HEK293T (cell line): ENCODE results near the gene PREP.

Experiments
- CTCF ChIA-PET: fragments of 350-600 bp; formaldehyde crosslinking; extraction: SDS; loops from one replicate; lab custom pipeline; 2021; ENCODE audit warnings: antibody characterized with exemption, inconsistent platforms; lab: Yijun Ruan, JAX
- POLR2A ChIA-PET: fragments of 350-600 bp; formaldehyde crosslinking; extraction: SDS; loops from one replicate; lab custom pipeline; 2020; ENCODE audit warnings: antibody characterized with exemption, inconsistent platforms; lab: Yijun Ruan, JAX
- DNase-seq: peaks from one replicate; pipeline ENCODE4 v3.0.0; 2012; ENCODE audit warnings: mixed read lengths; ENCODE audit errors: extremely low spot score
- ARNT ChIP-seq: fragments of 450-650 bp; IDR thresholded peaks from 2 replicates; pipeline ENCODE4 v1.6.1; 2017; ENCODE audit warnings: mild to moderate bottlenecking
- BHLHE40 ChIP-seq: fragments of 450-650 bp; IDR thresholded peaks from 2 replicates; pipeline ENCODE4 v1.6.1; 2016; ENCODE audit warnings: mild to moderate bottlenecking, moderate library complexity, borderline replicate concordance
- CTBP1 ChIP-seq: fragments of 450-650 bp; IDR thresholded peaks from 2 replicates; pipeline ENCODE4 v1.6.1; 2016; ENCODE audit warnings: borderline replicate concordance
- ELF4 ChIP-seq: fragments of 450-650 bp; IDR thresholded peaks from 2 replicates; pipeline ENCODE4 v1.6.1; 2017; ENCODE audit warnings: antibody characterized with exemption
- FOXA1 ChIP-seq: fragments of 450-650 bp; IDR thresholded peaks from 2 replicates; pipeline ENCODE4 v1.6.1; 2016; ENCODE audit warnings: mild to moderate bottlenecking
- FOXK2 ChIP-seq: fragments of 450-650 bp; IDR thresholded peaks from 2 replicates; pipeline ENCODE4 v1.6.1; 2016; ENCODE audit warnings: mild to moderate bottlenecking
- FOXM1 ChIP-seq: fragments of 450-650 bp; IDR thresholded peaks from 2 replicates; pipeline ENCODE4 v1.6.1; 2017; ENCODE audit warnings: mild to moderate bottlenecking, borderline replicate concordance
- HDGF ChIP-seq: fragments of 450-650 bp; IDR thresholded peaks from 2 replicates; pipeline ENCODE4 v1.6.1; 2017; ENCODE audit warnings: antibody characterized with exemption, borderline replicate concordance
- L3MBTL2 ChIP-seq: fragments of 450-650 bp; conservative IDR thresholded peaks from 2 replicates; pipeline ENCODE4 v1.6.1; 2016; ENCODE audit warnings: mild to moderate bottlenecking
- LEF1 ChIP-seq: fragments of 450-650 bp; IDR thresholded peaks from 2 replicates; pipeline ENCODE4 v1.6.1; 2017; ENCODE audit warnings: mild to moderate bottlenecking, borderline replicate concordance
- NFRKB ChIP-seq: fragments of 450-650 bp; IDR thresholded peaks from 2 replicates; pipeline ENCODE4 v1.6.1; 2016; ENCODE audit warnings: mild to moderate bottlenecking, moderate library complexity
- PKNOX1 ChIP-seq: fragments of 450-650 bp; IDR thresholded peaks from 2 replicates; pipeline ENCODE4 v1.6.1; 2016
- SP1 ChIP-seq: fragments of 450-650 bp; IDR thresholded peaks from 2 replicates; pipeline ENCODE4 v1.6.1; 2017
- SUZ12 ChIP-seq: fragments of 450-650 bp; IDR thresholded peaks from 2 replicates; pipeline ENCODE4 v1.6.1; 2016; ENCODE audit warnings: mild to moderate bottlenecking
- TARDBP ChIP-seq: fragments of 450-650 bp; IDR thresholded peaks from 2 replicates; pipeline ENCODE4 v1.6.1; 2016
- ZNF384 ChIP-seq: fragments of 450-650 bp; IDR thresholded peaks from 2 replicates; pipeline ENCODE4 v1.6.1; 2016

PREP gene

GRCh38 chr6:105259913-105260889, 142.7 kb downstream of the PREP start:
- no peak for TF ChIP-seq PKNOX1
- no peak for TF ChIP-seq NFRKB
- TF ChIP-seq FOXA1: no peak
- no peak for TF ChIP-seq TARDBP
- TF ChIP-seq ZNF384: no peak
- TF ChIP-seq ELF4: no peak
- no peak for TF ChIP-seq CTBP1
- no peak for TF ChIP-seq HDGF
- no peak for TF ChIP-seq L3MBTL2
- TF ChIP-seq SP1: no peak
- TF ChIP-seq FOXK2: no peak
- no peak for TF ChIP-seq FOXM1
- TF ChIP-seq ARNT: no peak
- ChIA-PET POLR2A (no interaction called here), CTCF (interaction anchor here (0.5 kb wide), 1 partner anchor 127 kb away, joined by 4 read pairs; no protein-coding TSS in a partner anchor)
- DNase-seq: no peak

- ChIA-PET CTCF (no interaction called here), POLR2A (no interaction called here)
- TF ChIP-seq TARDBP (no peak), BHLHE40 (no peak), ZNF384 (no peak)
Observed at GRCh38 chr6:105258816-105259215, 144.1 kb downstream of the PREP start.

GRCh38 chr6:105257340-105257739, 145.5 kb downstream of the PREP start:
- no peak for DNase-seq
- CTCF ChIA-PET: interaction anchor here (0.6 to 0.9 kb wide), 2 partner anchors 169 to 365 kb away, joined by 3 read pairs; no protein-coding TSS in a partner anchor

More at GRCh38 chr6:105258816-105259215, 144.1 kb downstream of the PREP start:
- no peak for DNase-seq

GRCh38 chr6:105256619-105257018, 146.3 kb downstream of the PREP start:
- POLR2A ChIA-PET: interaction anchor here (0.8 kb wide), 1 partner anchor 15 kb away, joined by 3 read pairs; no protein-coding TSS in a partner anchor
- CTCF ChIA-PET: interaction anchor here (0.6 kb wide), 1 partner anchor 366 kb away, joined by 3 read pairs; no protein-coding TSS in a partner anchor
- TF ChIP-seq FOXM1 (no peak), NFRKB (no peak), L3MBTL2 (no peak), ARNT (no peak)
- DNase-seq: no peak

More at GRCh38 chr6:105257340-105257739, 145.5 kb downstream of the PREP start:
- POLR2A ChIA-PET: no interaction called here
- TF ChIP-seq ZNF384: no peak
- no peak for TF ChIP-seq FOXA1
- no peak for TF ChIP-seq FOXK2
- TF ChIP-seq BHLHE40: no peak
- TF ChIP-seq HDGF: no peak
- no peak for TF ChIP-seq ELF4
- no peak for TF ChIP-seq ARNT
- TF ChIP-seq SP1: no peak
- TF ChIP-seq FOXM1: no peak

GRCh38 chr6:105253787-105254186, 149.1 kb downstream of the PREP start:
- no peak for DNase-seq
- TF ChIP-seq ZNF384: no peak
- TF ChIP-seq CTBP1: no peak
- no peak for TF ChIP-seq BHLHE40
- no peak for TF ChIP-seq SP1
- TF ChIP-seq LEF1: no peak
- no peak for TF ChIP-seq HDGF
- TF ChIP-seq FOXK2: no peak
- TF ChIP-seq FOXM1: no peak
- no peak for TF ChIP-seq NFRKB
- TF ChIP-seq FOXA1: no peak
- TF ChIP-seq ELF4: no peak
- no peak for TF ChIP-seq ARNT
- TF ChIP-seq SUZ12: no peak
- no peak for TF ChIP-seq TARDBP
- TF ChIP-seq PKNOX1: no peak
- TF ChIP-seq L3MBTL2: no peak
- ChIA-PET CTCF (no interaction called here), POLR2A (no interaction called here)

GRCh38 chr6:105251689-105252088, 151.2 kb downstream of the PREP start:
- CTCF ChIA-PET: no interaction called here

More at GRCh38 chr6:105251689-105252088, 151.2 kb downstream of the PREP start:
- POLR2A ChIA-PET: no interaction called here
- no peak for DNase-seq
- TF ChIP-seq ARNT: no peak
- no peak for TF ChIP-seq L3MBTL2
- no peak for TF ChIP-seq BHLHE40
- TF ChIP-seq LEF1: no peak
- TF ChIP-seq CTBP1: no peak
- TF ChIP-seq PKNOX1: no peak
- no peak for TF ChIP-seq ELF4
- TF ChIP-seq SP1: no peak
- no peak for TF ChIP-seq NFRKB
- TF ChIP-seq HDGF: no peak
- TF ChIP-seq FOXA1: no peak
- TF ChIP-seq FOXM1: no peak
- no peak for TF ChIP-seq ZNF384
- no peak for TF ChIP-seq SUZ12
- TF ChIP-seq TARDBP: no peak
- TF ChIP-seq FOXK2: no peak
